K562 (cell line): ENCODE measurements around the gene CIB1. TPM values are rescaled to one million over a fixed set of nuclear protein-coding genes. Genes with fewer than 3 reads are reported as not detected.

Experiments used
- ATAC-seq: fragments of 200-7000 bp; cut with Tn5 transposase; 3 replicates; pipeline ENCODE4 v1.9.1; 2020; ENCODE audit warnings: moderate library complexity
- BruUV-seq: library from RNA; stranded (reverse); fragments of 400-500 nt; replicated peaks from 2 replicates; lab custom pipeline; 2021; lab: Mats Ljungman, UMichigan
- CTCF ChIA-PET: fragments of 300-600 bp; formaldehyde crosslinking; extraction: SDS; loops from one replicate; lab custom pipeline; 2021; ENCODE audit warnings: low intra/inter-chr PET ratio; lab: Yijun Ruan, JAX
- POLR2A ChIA-PET: fragments of 300-600, 350-650 bp; sonication (Branson Sonifier 250); formaldehyde crosslinking; extraction: SDS; loops from one replicate; lab custom pipeline; 2021; ENCODE audit warnings: antibody characterized with exemption, inconsistent platforms; lab: Yijun Ruan, JAX
- DNase-seq, 4 experiments: peaks; one replicate each; pipeline versions ENCODE4 v3.0.0 to v3.0.0-alpha.2; 2011 to 2018; ENCODE audit warnings: low spot score in 3 of 4, mixed read lengths in 3 of 4; ENCODE audit errors: extremely low read depth in 1 of 4
- FAIRE-seq: peaks from 2 replicates; lab custom pipeline; 2011; peaks lifted over from hg19 to GRCh38; lab: Jason Lieb, UNC
- H2AFZ ChIP-seq: 2 replicates; pipeline ENCODE4 v1.6.0; 2011; ENCODE audit warnings: low read depth, low read length, control low read depth, inconsistent platforms
- H3K27ac ChIP-seq: fragments of 200-600 bp; 3 replicates; pipeline ENCODE4 v1.8.0; 2011; ENCODE audit warnings: low read depth, mild to moderate bottlenecking, control low read depth, inconsistent platforms, low read length, moderate library complexity, mixed read lengths; ENCODE audit errors: extremely low read depth
- H3K27me3 ChIP-seq, 2 experiments: fragments of 300-600 bp in 1 of 2; 2 replicates in 1 of 2; 3 replicates in 1 of 2; pipeline versions ENCODE4 v1.6.0 to v1.8.0; 2011; ENCODE audit warnings: inconsistent platforms in 2 of 2, low read length in 2 of 2, mild to moderate bottlenecking in 1 of 2, mixed read lengths in 1 of 2, moderate library complexity in 1 of 2; ENCODE audit not compliant: control insufficient read depth in 2 of 2, insufficient read depth in 2 of 2
- H3K36me3 ChIP-seq: fragments of 300-600 bp; 3 replicates; pipeline ENCODE4 v1.8.0; 2011; ENCODE audit warnings: mild to moderate bottlenecking, low read length, inconsistent platforms; ENCODE audit not compliant: control insufficient read depth, insufficient read depth
- H3K4me1 ChIP-seq, 2 experiments: fragments of 200-600 bp in 1 of 2; replicated peaks in 1 of 2; 2 replicates in 1 of 2; 3 replicates in 1 of 2; pipeline versions ENCODE4 v1.5.1 to v1.8.0; 2011; ENCODE audit warnings: inconsistent platforms in 2 of 2, low read length in 2 of 2, mild to moderate bottlenecking in 1 of 2, mixed read lengths in 1 of 2, moderate library complexity in 1 of 2; ENCODE audit not compliant: control insufficient read depth in 2 of 2, insufficient read depth in 2 of 2
- H3K4me2 ChIP-seq: 2 replicates; pipeline ENCODE4 v1.6.1; 2011; ENCODE audit warnings: low read length, control low read depth, inconsistent platforms, mixed read lengths; ENCODE audit not compliant: insufficient read depth
- H3K4me3 ChIP-seq: fragments of 200-600 bp; sonication (generic), shearing (Covaris generic); 2 replicates; pipeline ENCODE4 v1.5.1; 2016; ENCODE audit warnings: control low read depth, inconsistent platforms
- H3K79me2 ChIP-seq: fragments of 200-600 bp; 3 replicates; pipeline ENCODE4 v1.8.0; 2011; ENCODE audit warnings: low read length, inconsistent platforms; ENCODE audit not compliant: control insufficient read depth, insufficient read depth
- H3K9ac ChIP-seq, 2 experiments: 2 replicates each; pipeline versions ENCODE4 v1.6.0 to v1.6.1; 2011; ENCODE audit warnings: low read depth in 2 of 2, low read length in 2 of 2, control low read depth in 1 of 2, inconsistent platforms in 1 of 2, mild to moderate bottlenecking in 1 of 2, mixed read lengths in 1 of 2; ENCODE audit not compliant: insufficient read depth in 1 of 2
- H3K9me1 ChIP-seq: one replicate; pipeline ENCODE4 v1.6.0; 2011; ENCODE audit warnings: inconsistent platforms, mild to moderate bottlenecking, low read length, moderate library complexity; ENCODE audit not compliant: control insufficient read depth, insufficient read depth
- H3K9me3 ChIP-seq: replicated peaks from 2 replicates; pipeline ENCODE4 v1.5.1; 2011; ENCODE audit warnings: low read depth, low read length, inconsistent platforms; ENCODE audit not compliant: control insufficient read depth, insufficient read depth
- H4K20me1 ChIP-seq: replicated peaks from 2 replicates; pipeline ENCODE4 v1.6.1; 2011; ENCODE audit warnings: low read length, inconsistent platforms, mixed read lengths; ENCODE audit not compliant: control insufficient read depth, insufficient read depth
- EGR1 ChIP-seq: fragments of 450-650 bp; conservative IDR thresholded peaks from 2 replicates; pipeline ENCODE4 v1.6.1; 2017; ENCODE audit warnings: mild to moderate bottlenecking
- NFIC ChIP-seq: fragments of 450-650 bp; IDR thresholded peaks from 2 replicates; pipeline ENCODE4 v1.6.1; 2017; ENCODE audit warnings: mild to moderate bottlenecking, inconsistent platforms
- POLR2G ChIP-seq: fragments of 200-400 bp; formaldehyde crosslinking; IDR thresholded peaks from 2 replicates; pipeline ENCODE4 v1.6.1; 2017; ENCODE audit warnings: low read depth, mild to moderate bottlenecking, antibody characterized with exemption, low read length, moderate library complexity
- POLR2H ChIP-seq: IDR thresholded peaks from 2 replicates; pipeline ENCODE4 v1.6.1; 2016; ENCODE audit warnings: missing genetic modification characterization, low read depth, mild to moderate bottlenecking, control low read depth, missing compliant biosample characterization, moderate library complexity
- WGBS: fragments of 100-300 bp; shearing (Covaris generic); methylation state at CpG from one replicate; pipeline ENCODE4 v1.1.6; 2016; ENCODE audit warnings: low coverage, mixed read lengths; ENCODE audit not compliant: insufficient coverage; ENCODE audit errors: missing lambda C conversion rate; 5-methylcytosine and 5-hydroxymethylcytosine counted together
- in situ Hi-C: fragments of 300-500 bp; cut with MboI; formaldehyde crosslinking; loops from 4 replicates; pipeline ENCODE4 v1.15.0; 2018; ENCODE audit warnings: inconsistent platforms, mixed read lengths
- intact Hi-C: fragments of 100-400 bp; cut with micrococcal nuclease; formaldehyde crosslinking; loops from 2 replicates; pipeline ENCODE4 v1.14.2; 2022
- polyA plus RNA-seq, 8 experiments: library from polyadenylated mRNA; depleted of rRNA in 4 of 8; stranded (reverse) in 5 of 8; unstranded in 3 of 8; fragments of >200 nt; fragmentation: Nextera tagmentation in 2 of 8; fragmentation: Illumina TruSeq in 1 of 8; extraction: Ambion mirVana in 2 of 8; extraction: Trizol in 1 of 8; gene quantifications; 2 replicates each; pipeline versions ENCODE4 v1.2.1 to v1.2.3, GENCODE V29; 2011 to 2014; ENCODE audit warnings: inconsistent platforms in 1 of 8, missing spikeins in 1 of 8
- total RNA-seq, 7 experiments: library from RNA; depleted of rRNA in 6 of 7; stranded (reverse); fragments of >200 nt in 6 of 7; fragmentation: Illumina TruSeq in 2 of 7; extraction: Trizol in 2 of 7; gene quantifications; 2 replicates each; pipeline versions ENCODE4 v1.2.1 to v1.2.3, GENCODE V29; 2011 to 2021; ENCODE audit warnings: low replicate concordance in 1 of 7
- TF ChIP-seq, protein P1 (sequence below): fragments of 250-450 bp; sonication (Bioruptor Pico); IDR thresholded peaks from 2 replicates; pipeline ENCODE4 v1.4.0; 2020; ENCODE audit warnings: mild to moderate bottlenecking, moderate library complexity, borderline replicate concordance

CIB1 gene
- total and polyA plus RNA-seq, 9 of the 15 experiments (the other 6 are each of a cell fraction or from before 2014, with no cell fraction given): 14.9 to 136 (median 64.5) TPM

DNA sequence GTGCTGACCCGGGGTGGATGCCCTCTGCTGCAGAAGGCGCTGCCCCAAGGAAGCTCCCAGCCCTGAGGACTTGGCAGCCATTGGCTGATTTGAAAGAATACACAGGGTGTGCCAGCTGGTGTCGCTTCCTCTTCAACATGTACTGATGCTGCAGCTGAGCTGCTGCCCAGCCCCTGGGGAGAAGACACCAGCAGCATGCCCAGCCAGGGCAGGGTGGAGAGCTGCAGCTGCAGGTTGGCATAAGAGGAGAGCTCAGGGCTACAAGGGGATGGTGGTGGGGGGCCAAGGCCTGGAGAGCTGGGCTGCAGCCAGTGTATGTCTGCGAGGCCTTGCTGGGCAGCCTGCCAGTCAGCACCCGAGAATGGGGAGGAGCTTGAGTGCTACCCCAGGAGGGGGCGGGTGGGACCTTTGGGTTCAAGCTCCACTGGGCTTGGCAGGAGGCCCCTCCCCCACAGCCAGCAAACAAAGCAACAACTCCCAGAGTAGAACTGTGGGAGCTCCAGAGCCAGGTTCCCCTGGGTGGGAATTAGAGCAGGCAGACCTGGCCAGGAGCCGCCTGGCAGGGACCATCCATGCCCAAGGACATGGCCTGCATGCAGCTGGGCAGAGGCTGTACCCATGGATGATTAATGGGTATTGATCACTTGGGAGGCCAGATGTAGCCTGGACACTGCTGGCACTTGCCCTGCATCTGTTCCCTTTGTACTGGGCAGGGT, 41.8 kb downstream of the CIB1 start:
- Histone ChIP-seq H3K79me2 (peaks cover 68% of the 10 kb centered on the region), H3K4me1 (peaks cover 34 to 42% of the 10 kb centered on the region in 2 experiments), H4K20me1 (0 out of 2 replicates have a peak, but pooled peaks cover 4% of the 10 kb centered on the region), H3K4me2 (no peak overlapping the region), H3K4me3 (no peak overlapping the region), H3K27me3 (no peaks in the 10 kb centered on the region), H3K9me1 (no peaks in the 10 kb centered on the region), H3K36me3 (peaks cover 41% of the 10 kb centered on the region; the same call in 2 of the 3 replicates), H2AFZ (no peak overlapping the region), H3K9ac (peak overlapping the region in 1 of 2 experiments; percentile 86; a peak in 2 of 4 replicates), H3K9me3 (no peaks in the 10 kb centered on the region), H3K27ac (no peak overlapping the region; the same call in 2 of the 3 replicates)
- ATAC-seq: peak; percentile 17; the same call in 2 of the 3 replicates
- intact Hi-C loops: no loop called here
- TF ChIP-seq POLR2H (tag) (no peak), POLR2G (peak; percentile 37; the same call in 1 of the 2 replicates), EGR1 (0 out of 2 replicates have a peak, but pooled peaks have one; percentile 25), NFIC (peak; percentile 68)
- TF ChIP-seq, protein P1, sequence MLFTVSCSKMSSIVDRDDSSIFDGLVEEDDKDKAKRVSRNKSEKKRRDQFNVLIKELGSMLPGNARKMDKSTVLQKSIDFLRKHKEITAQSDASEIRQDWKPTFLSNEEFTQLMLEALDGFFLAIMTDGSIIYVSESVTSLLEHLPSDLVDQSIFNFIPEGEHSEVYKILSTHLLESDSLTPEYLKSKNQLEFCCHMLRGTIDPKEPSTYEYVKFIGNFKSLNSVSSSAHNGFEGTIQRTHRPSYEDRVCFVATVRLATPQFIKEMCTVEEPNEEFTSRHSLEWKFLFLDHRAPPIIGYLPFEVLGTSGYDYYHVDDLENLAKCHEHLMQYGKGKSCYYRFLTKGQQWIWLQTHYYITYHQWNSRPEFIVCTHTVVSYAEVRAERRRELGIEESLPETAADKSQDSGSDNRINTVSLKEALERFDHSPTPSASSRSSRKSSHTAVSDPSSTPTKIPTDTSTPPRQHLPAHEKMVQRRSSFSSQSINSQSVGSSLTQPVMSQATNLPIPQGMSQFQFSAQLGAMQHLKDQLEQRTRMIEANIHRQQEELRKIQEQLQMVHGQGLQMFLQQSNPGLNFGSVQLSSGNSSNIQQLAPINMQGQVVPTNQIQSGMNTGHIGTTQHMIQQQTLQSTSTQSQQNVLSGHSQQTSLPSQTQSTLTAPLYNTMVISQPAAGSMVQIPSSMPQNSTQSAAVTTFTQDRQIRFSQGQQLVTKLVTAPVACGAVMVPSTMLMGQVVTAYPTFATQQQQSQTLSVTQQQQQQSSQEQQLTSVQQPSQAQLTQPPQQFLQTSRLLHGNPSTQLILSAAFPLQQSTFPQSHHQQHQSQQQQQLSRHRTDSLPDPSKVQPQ: no peak
- FAIRE-seq: no peak
- peak; percentile 50 to 80 (median 70) for DNase-seq
- WGBS: 51% methylated on average over 6 of the region's 7 CpGs
- in situ Hi-C loops: no loop called here
- BruUV-seq: no TSS peak
- ChIA-PET CTCF (no interaction called here), POLR2A (interaction anchor here (0.7 to 3.7 kb wide), 5 partner anchors 8 to 15 kb away, joined by 3 to 24 read pairs (median 3); partner anchors contain the start of gene SEMA4B)
